Activated CD4-positive, alpha-beta T cell treated with anti-CD3 and anti-CD28 coated beads, Interleukin-2, Interleukin-4, amounts not matched to agents 100 ng/mL and 50 ng/mL, durations not matched to agents 16 hours and 8 hours (primary cell): ENCODE results near the gene JARID2.

Experiments used
- DNase-seq: peaks from one replicate; pipeline ENCODE4 v3.0.0-alpha.2; 2020; ENCODE audit warnings: low spot score

JARID2 gene

DNA sequence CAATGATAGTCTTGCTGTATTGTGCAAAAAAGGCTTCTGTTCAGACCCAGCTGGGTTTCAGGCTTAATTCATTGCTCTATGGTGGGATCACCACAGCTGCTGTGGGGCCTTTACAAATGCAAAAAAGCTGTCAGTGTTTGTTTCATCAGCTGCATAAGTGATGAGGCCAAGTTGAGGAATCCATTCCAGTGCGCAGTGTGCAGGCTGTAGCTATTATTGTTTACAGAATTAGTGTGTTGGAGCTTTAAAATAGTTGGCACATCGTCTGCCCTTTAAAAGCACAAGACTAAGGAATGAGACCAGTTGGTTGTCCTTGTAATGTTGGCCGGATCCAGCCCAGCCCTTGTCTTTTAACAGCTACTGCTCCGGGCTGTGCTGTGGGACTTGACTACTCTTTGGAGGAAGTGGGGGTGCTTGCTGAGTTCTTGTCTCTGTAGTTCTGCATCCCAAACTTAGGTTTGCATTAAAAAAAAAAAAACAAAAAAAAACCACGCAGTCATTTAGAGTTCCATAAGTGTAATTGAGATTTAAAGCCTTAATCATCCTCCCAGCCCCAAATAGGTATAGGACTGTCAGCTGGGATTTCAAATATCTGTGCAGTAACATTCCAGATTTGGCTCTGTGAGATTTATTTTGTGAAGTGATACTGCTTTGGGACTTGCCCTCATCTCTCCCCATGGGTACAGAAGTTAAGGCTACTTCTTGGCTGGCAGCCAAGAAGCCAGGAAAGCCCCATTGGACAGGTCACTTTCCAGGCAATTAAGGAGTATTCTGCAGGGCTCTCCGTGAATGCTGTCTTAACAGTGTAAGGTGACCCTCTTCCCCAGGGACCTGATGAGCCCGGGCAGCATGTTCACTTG is 19.3 kb downstream of the JARID2 start:
- no peak for DNase-seq

GRCh38 chr6:15265787-15266186 is 19.9 kb downstream of the JARID2 start:
- DNase-seq, result no peak

GRCh38 chr6:15266423-15266996 is 20.6 kb downstream of the JARID2 start:
- no peak for DNase-seq

GRCh38 chr6:15267221-15267620 is 21.4 kb downstream of the JARID2 start:
- no peak for DNase-seq

DNA sequence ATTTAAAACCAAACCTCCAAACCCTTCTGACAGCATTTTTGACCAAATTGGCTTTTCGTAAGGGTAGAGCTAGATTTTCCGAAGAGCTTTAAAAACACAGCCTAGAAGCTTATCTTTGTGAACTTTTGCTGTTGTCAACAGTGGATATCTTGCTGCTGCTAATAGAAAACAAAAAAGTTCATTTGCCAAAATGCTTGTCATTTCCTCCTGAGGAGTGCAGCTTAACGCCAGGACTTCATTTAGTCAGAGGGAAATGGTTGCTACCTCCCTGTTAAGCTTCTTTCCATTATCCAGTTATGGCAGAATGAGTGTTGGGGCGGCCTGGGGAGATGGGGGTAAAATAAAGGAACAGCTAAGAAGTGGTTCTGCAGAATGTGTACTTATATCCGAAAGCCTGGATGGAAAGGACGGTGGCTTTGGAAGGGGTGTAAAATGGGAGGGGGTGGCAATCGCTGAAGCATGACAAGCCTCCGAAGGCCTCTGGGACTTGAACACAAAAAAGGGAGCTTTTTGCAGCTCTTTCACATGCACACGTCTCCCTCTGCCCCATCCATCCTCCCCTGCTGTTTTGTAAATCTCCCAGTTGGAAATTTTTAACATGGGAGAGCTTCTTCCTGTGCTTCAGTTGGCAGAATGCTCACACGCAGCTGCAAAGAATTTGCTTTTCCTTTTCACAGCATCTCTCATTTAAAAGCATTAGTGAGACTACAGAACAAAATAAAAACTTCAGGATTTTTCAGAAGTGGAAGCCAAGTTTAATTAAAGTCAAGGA is 22.5 kb downstream of the JARID2 start:
- no peak for DNase-seq

- no peak for DNase-seq
Observed at GRCh38 chr6:15269011-15269410, 23.1 kb downstream of the JARID2 start.

- no peak for DNase-seq
Observed at GRCh38 chr6:15269619-15270018, 23.8 kb downstream of the JARID2 start.

GRCh38 chr6:15270402-15270801 is 24.5 kb downstream of the JARID2 start:
- DNase-seq, result no peak

DNA sequence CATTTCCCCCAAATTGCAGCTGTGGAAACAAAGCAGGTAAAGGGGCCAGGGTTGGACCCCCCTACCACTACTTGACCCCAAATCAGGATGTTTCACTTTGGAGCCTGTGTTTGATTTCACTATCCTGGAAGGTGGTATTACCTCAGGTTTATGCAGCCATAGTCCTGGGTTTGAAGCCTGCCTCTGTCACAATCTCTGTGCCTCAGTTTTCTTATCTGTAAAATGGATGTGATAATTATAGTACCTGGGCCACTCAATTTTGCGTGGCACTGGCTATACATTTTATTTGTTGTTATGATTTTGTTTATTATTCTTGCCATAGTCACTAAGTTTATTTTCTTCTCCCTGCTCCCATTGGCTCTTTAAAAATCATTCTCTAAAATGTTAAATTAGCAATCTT is 26.7 kb downstream of the JARID2 start:
- DNase-seq, result no peak

GRCh38 chr6:15274692-15275387 is 29.0 kb downstream of the JARID2 start:
- no peak for DNase-seq

- DNase-seq, result no peak
Observed at GRCh38 chr6:15276036-15276985, 30.4 kb downstream of the JARID2 start.

DNA sequence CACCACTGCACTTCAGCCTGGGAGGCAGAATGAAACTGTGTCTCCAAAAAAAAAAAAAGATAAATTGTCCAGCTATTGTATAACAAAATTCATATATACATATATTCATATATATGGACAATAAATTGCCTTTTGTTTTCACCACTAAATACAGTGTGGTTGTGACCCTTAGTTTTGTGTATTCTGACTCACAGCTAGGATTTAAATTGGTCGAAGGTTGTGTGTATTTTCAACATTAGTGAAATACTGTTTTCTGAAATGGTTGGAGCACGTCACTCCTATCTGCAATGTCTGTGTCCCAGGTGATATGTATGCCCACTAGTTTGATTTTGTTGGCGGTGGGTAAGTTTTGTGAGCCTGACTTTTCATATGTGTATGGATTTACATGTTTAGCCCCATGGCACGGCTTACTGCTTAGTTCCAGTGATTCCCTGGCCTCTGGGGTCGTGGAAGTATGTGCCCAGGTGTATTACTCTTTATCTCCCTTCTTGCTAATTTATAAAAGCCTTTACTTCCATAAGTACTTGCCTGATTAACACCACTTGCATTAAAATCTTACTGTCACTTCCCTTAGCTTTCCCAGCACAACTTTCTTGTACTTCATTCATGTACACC is 33.3 kb downstream of the JARID2 start:
- no peak for DNase-seq

DNA sequence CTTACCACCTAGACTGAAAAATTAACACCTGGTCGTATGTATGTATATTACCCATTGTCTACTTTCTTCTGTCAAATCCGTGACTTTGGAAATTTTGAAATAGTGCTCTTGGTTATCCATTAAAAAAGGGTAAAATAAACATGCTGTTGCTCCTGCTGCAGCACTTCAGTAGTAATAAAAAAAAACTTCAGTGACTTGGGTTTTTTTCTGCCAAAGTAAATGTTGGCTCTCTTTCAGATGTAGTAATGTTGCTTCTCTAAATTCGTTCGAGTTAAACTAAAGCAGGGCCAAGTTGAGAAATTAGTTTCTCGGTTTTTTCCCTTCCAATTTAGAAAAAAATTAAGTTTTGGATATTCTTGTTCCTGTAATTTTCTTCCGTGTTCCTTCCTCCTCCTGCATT is 34.2 kb downstream of the JARID2 start:
- no peak for DNase-seq

GRCh38 chr6:15280961-15281360 is 35.1 kb downstream of the JARID2 start:
- DNase-seq, result no peak

DNA sequence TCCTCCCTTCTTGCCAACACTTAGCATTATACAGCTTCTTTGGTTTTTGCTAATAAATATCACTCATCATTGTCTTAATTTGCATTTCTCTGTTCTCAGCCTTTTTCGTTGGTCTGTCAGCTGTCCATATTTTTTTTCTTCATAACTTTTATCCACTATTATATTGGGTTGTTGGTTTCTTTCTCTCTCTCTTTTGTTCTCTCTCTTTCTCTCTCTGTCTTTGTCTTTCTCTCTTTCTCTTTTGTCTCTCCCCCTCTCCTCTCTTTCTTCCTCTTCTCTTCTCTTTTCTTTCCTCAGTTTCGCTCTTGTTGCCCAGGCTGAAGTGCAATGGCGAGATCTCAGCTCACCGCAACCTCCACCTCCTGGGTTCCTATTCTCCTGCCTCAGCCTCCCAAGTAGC is 36.5 kb downstream of the JARID2 start:
- DNase-seq, result no peak

- no peak for DNase-seq
Observed at GRCh38 chr6:15283986-15284361, 38.1 kb downstream of the JARID2 start.

GRCh38 chr6:15284743-15285142 is 38.9 kb downstream of the JARID2 start:
- DNase-seq, result no peak

DNA sequence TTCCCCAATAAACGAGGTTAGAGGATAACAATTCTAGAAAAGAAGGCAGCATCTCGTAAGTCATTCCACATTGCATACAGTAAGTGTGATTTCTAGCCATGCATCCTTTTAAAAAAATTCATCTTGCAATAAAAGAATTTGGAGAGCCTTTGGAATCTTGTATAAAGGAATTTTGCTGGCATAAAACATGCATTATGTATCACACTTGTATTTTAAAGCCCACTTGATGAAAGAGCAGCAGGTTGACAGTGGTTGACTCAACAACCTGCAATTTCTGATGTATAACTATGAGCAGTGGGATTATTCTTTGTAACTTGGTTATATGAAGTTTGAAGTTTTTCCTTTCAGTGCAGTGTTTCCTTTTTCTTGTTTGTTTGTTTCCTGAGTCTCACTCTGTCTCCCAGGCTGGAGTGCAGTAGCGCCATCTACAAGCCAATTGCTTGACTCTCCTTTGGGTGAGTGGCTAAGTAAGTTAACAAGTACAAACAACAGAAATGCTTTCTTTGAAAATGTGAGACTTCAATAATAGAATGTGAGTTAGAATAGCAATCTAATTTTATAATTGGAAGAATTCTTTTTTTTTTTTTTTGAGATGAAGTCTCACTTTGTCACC is 39.9 kb downstream of the JARID2 start:
- DNase-seq, result no peak

DNA sequence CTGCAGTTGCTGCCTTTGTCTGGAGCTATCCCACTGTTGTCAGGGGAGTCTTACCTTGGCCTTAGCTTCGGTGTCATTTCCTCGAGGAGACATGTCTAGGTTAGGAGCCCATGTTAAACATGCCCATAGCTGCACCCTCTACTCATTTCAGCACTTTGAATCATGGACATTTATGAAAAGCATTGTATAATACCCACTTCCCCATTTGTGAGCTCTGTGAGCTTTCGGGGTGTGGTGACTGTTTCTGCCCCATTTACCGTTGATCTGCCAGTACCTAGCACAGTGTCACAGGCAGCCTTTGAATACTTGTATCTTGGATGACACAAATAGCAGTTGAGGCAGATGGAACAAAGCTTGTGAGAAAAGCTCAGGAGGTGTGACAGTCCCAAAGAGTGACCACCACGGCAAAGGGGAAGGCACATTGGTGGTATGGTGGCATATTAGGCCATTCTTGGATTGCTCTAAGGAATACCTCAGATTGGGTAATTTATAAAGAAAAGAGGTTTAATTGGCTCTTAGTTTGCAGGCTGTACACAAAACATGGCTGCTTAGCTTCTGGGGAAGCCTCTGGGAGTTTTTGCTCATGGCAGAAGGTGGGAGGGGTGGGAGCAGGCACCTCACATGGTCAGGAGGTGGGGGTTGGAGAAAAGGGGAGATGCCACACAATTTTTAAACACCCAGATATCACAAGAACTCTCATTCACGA is 42.0 kb downstream of the JARID2 start:
- no peak for DNase-seq

- DNase-seq, result no peak
Observed at GRCh38 chr6:15288856-15289255, 43.0 kb downstream of the JARID2 start.
